ENCODE measurements around the gene SNORC. TPM values are rescaled to one million over a fixed set of nuclear protein-coding genes. Genes with fewer than 3 reads are reported as not detected.

SNORC gene
- total RNA-seq = 1 to 10 TPM in 1 of 2 donors, under 1 TPM in 1; 0.33 to 2.8 TPM

GRCh38 chr2:232870018-232870765 lies at the start of gene SNORC:
TSS of gene SNORC (plus strand) at chr2:232870264. CDS start at chr2:232870342, 78 bp downstream.

Small RNA genes within 50 kb of the gene (small RNA-seq; reads per million reads assigned to genes)
- gene RF00019 = 0 reads per million in 2 donors

Other genes starting within 250 kb of the SNORC start
- under 1 TPM; 0.34 to 0.67 TPM for gene EFHD1, start 236.7 kb upstream of the SNORC start, total RNA-seq
- gene GIGYF2, start 172.9 kb upstream of the SNORC start, total RNA-seq = 10 to 100 TPM; 42.3 to 53.6 TPM
- gene KCNJ13, start 93.7 kb upstream of the SNORC start, total RNA-seq = 10 to 100 TPM; 11.3 to 78.8 TPM
- gene NGEF, start 143.0 kb downstream of the SNORC start, total RNA-seq = not detected
- gene NEU2, start 162.4 kb downstream of the SNORC start, total RNA-seq = not detected
- not detected for gene INPP5D, start 190.1 kb downstream of the SNORC start, total RNA-seq